CD4-positive, CD25-positive, alpha-beta regulatory T cell (primary cell): ENCODE measurements around the gene LRRC49. TPM values are rescaled to one million over a fixed set of nuclear protein-coding genes. Genes with fewer than 3 reads are reported as not detected.
"Not testable (repeated sequence)": the region's sequence is repeated elsewhere in the genome, so short reads cannot be mapped to it uniquely, and the experiment has no call there.

Experiments used
- ATAC-seq, 2 donors: fragments of 150-1000 bp; cut with Tn5 transposase; one replicate each; pipeline ENCODE4 v1.10.0; 2021; ENCODE audit warnings: low read depth in 2 of 2, moderate number of reproducible peaks in 2 of 2, moderate library complexity in 1 of 2
- DNase-seq, 3 donors: peaks; one replicate each; pipeline versions ENCODE4 v3.0.0 to v3.0.0-alpha.2; 2012 to 2022; ENCODE audit warnings: mixed read lengths in 1 of 3
- H3K27ac ChIP-seq: one replicate; pipeline ENCODE4 v1.7.0; 2013; ENCODE audit warnings: mild to moderate bottlenecking, low read length; ENCODE audit not compliant: insufficient read depth, poor library complexity, severe bottlenecking
- H3K27me3 ChIP-seq: one replicate; pipeline ENCODE4 v1.7.0; 2013; ENCODE audit warnings: low read length; ENCODE audit not compliant: control insufficient read depth, insufficient read depth
- H3K36me3 ChIP-seq: one replicate; pipeline ENCODE4 v1.7.0; 2013; ENCODE audit warnings: mild to moderate bottlenecking, low read length, moderate library complexity; ENCODE audit not compliant: control insufficient read depth, insufficient read depth
- H3K4me1 ChIP-seq: 2 replicates; pipeline ENCODE4 v1.7.0; 2013; ENCODE audit warnings: mild to moderate bottlenecking, low read length; ENCODE audit not compliant: insufficient read depth, control insufficient read depth, poor library complexity, severe bottlenecking
- H3K4me3 ChIP-seq: one replicate; pipeline ENCODE4 v1.7.0; 2013; ENCODE audit warnings: low read depth, mild to moderate bottlenecking, low read length, moderate library complexity
- H3K9me3 ChIP-seq, 2 experiments: 1 replicate in 1 of 2; 2 replicates in 1 of 2; pipeline ENCODE4 v1.7.0; 2013; ENCODE audit warnings: low read length in 2 of 2, mild to moderate bottlenecking in 1 of 2, moderate library complexity in 1 of 2; ENCODE audit not compliant: control insufficient read depth in 2 of 2
- H3K27ac Mint-ChIP-seq, 3 donors: one replicate each; pipeline ENCODE4 v1.8.0; 2020 to 2022; ENCODE audit warnings: mild to moderate bottlenecking in 3 of 3, mixed read lengths in 3 of 3, moderate library complexity in 2 of 3
- H3K27me3 Mint-ChIP-seq: one replicate; pipeline ENCODE4 v1.8.0; 2022; ENCODE audit warnings: mild to moderate bottlenecking, mixed read lengths
- H3K36me3 Mint-ChIP-seq: one replicate; pipeline ENCODE4 v1.8.0; 2020; ENCODE audit warnings: mixed read lengths
- H3K4me1 Mint-ChIP-seq, 4 donors: one replicate each; pipeline ENCODE4 v1.8.0; 2020 to 2022; ENCODE audit warnings: mixed read lengths in 4 of 4, mild to moderate bottlenecking in 1 of 4
- H3K4me3 Mint-ChIP-seq, 4 donors: one replicate each; pipeline ENCODE4 v1.8.0; 2020 to 2022; ENCODE audit warnings: mild to moderate bottlenecking in 4 of 4, mixed read lengths in 4 of 4, moderate library complexity in 3 of 4
- H3K9me3 Mint-ChIP-seq, 7 donors: one replicate each; pipeline ENCODE4 v1.8.0; 2020 to 2022; ENCODE audit warnings: mixed read lengths in 7 of 7, mild to moderate bottlenecking in 3 of 7, moderate library complexity in 2 of 7
- polyA plus RNA-seq, 4 donors: library from polyadenylated mRNA; unstranded; fragments of 300-500 nt; fragmentation: Illumina TruSeq; gene quantifications; one replicate each; pipeline ENCODE4 v1.2.3, GENCODE V29; 2021
- total RNA-seq: library from RNA; stranded (reverse); gene quantifications from one replicate; pipeline ENCODE4 v1.2.3, GENCODE V29; 2022

The LRRC49 gene
- total and polyA plus RNA-seq, 5 donors from 2014 or later = 0.34 TPM; not detected in 4

DNA sequence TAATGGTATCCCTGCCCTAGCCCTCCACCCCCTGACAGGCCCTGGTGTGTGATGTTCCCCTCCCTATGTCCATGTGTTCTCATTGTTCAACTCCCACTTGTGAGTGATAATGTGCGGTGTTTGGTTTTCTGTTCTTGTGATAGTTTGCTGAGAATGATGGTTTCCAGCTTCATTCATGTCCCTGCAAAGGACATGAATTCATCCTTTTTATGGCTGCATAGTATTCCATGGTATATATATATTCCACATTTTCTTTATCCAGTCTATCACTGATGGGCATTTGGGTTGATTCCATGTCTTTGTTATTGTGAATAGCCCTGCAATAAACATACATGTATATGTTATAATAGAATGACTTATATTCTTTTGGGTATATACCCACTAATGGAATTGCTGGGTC lies 142.9 kb downstream of the LRRC49 start:
- not testable (repeated sequence) for H3K4me1 ChIP-seq, DNase-seq, H3K27ac ChIP-seq, H3K9me3 ChIP-seq, H3K27ac Mint-ChIP-seq, H3K27me3 Mint-ChIP-seq, ATAC-seq, H3K36me3 ChIP-seq, H3K4me3 ChIP-seq, H3K27me3 ChIP-seq, H3K36me3 Mint-ChIP-seq, H3K4me1 Mint-ChIP-seq, H3K4me3 Mint-ChIP-seq
- peaks cover 0 to 16% (median 1%) of the 10 kb centered on the region in 7 donors for H3K9me3 Mint-ChIP-seq

DNA sequence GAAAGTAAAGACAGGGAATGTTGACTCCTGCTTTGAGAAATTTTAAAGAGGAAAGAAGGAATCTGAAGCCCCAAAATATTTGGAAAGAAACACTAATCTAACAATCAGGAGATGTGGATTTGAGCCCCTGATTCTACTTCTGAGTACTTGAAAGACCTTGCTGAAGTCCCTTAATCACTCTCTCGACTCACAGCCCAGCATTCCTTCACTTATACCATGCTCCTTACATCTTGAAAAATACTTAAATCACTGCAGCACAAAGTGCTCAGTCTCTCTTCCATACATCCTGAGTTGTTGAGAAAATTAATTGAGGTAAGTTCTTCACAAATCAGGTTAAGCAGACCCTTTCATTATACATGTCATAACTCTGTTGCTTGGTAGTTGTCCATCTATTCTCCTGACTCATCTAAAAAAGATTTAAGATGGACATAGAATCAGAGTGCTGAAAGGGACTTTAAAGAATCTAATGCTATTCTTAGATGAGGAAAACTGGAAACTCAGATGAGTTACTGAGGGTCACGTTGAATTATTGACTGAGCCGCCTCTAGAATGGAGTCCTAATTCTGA lies 149.8 kb downstream of the LRRC49 start:
- Mint-ChIP-seq H3K27me3 (peaks cover 5% of the 10 kb centered on the region), H3K9me3 (peaks cover 0 to 2% (median 0%) of the 10 kb centered on the region in 7 donors), H3K4me1 (no peaks in the 10 kb centered on the region), H3K27ac (no peak overlapping the region), H3K4me3 (no peak overlapping the region), H3K36me3 (no peaks in the 10 kb centered on the region)
- DNase-seq (no peak), ATAC-seq (no peak)
- Histone ChIP-seq H3K4me3 (no peak overlapping the region), H3K36me3 (no peaks in the 10 kb centered on the region), H3K27me3 (no peaks in the 10 kb centered on the region), H3K4me1 (no peaks in the 10 kb centered on the region), H3K9me3 (no peaks in the 10 kb centered on the region), H3K27ac (no peak overlapping the region)

DNA sequence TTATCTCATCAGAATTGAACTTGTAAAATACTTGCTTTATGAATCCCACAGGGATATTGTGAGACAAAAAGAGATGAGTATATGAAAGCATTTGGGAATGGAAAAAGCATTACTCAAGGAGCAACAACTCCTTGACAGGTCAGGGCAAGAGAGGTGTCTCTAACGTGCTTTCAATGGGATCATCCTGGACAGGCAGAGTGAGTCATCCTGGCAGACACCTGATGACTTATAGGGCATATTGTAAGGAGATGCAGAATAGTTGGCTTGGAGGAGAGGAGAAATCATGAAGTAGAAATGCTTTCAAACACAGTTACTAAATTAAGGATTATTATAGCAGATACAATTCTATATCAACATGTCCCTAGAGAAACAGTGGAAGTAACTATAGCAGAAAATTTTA lies 150.7 kb downstream of the LRRC49 start:
- H3K4me3 Mint-ChIP-seq = no peak overlapping the region
- Histone ChIP-seq H3K27me3 (no peaks in the 10 kb centered on the region), H3K9me3 (no peaks in the 10 kb centered on the region), H3K4me1 (no peaks in the 10 kb centered on the region), H3K27ac (no peak overlapping the region), H3K36me3 (no peaks in the 10 kb centered on the region), H3K4me3 (no peak overlapping the region)
- no peak for ATAC-seq
- H3K27me3 Mint-ChIP-seq = peaks cover 5% of the 10 kb centered on the region
- H3K9me3 Mint-ChIP-seq = peaks cover 0 to 2% (median 0%) of the 10 kb centered on the region in 7 donors
- no peak overlapping the region for H3K27ac Mint-ChIP-seq
- no peaks in the 10 kb centered on the region for H3K4me1 Mint-ChIP-seq
- no peak for DNase-seq
- H3K36me3 Mint-ChIP-seq = no peaks in the 10 kb centered on the region

DNA sequence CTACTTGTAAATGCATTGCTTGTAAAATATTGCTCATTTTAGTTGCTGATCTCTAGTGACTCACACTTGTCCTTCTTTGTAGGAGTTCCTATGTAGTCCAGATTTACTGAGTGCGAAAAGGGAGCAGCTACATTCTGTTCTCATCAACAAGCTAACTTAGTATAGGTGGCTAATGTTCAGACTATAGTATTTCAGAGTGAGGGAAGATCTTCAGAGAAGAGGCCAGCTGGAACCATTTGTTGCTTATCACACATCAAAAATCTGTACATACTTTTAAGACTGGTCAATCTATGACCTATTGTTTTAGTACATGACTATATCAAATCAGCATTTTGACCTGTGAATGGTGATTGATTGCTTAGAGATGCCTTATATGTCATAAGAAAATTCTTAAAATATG lies 151.4 kb downstream of the LRRC49 start:
- H3K27me3 ChIP-seq = no peaks in the 10 kb centered on the region
- H3K27ac ChIP-seq = no peak overlapping the region
- H3K4me3 ChIP-seq = no peak overlapping the region
- no peak for ATAC-seq
- Mint-ChIP-seq H3K36me3 (no peaks in the 10 kb centered on the region), H3K27ac (no peak overlapping the region), H3K9me3 (peaks cover 0 to 2% (median 0%) of the 10 kb centered on the region in 7 donors), H3K4me3 (no peak overlapping the region), H3K4me1 (no peaks in the 10 kb centered on the region), H3K27me3 (peaks cover 5% of the 10 kb centered on the region)
- H3K36me3 ChIP-seq = no peaks in the 10 kb centered on the region
- H3K9me3 ChIP-seq = no peaks in the 10 kb centered on the region
- H3K4me1 ChIP-seq = no peaks in the 10 kb centered on the region
- DNase-seq = no peak

DNA sequence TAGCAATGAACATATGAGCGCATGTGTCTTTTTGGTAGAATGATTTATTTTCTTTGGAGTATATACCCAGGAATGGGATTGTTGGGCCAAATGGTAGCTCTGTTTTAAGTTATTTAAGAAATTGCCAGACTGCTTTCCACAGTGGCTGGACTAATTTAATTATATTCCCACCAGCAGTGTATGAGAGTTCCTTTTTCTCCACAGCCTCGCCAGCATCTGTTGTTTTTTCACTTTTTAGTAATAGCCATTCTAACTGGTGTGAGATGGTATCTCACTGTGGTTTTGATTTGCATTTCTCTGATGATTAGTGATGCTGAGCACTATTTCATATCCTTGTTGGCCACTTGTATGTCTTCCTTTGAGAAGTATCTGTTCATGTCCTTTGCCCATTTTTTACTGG lies 153.5 kb downstream of the LRRC49 start:
- not testable (repeated sequence) for H3K27me3 ChIP-seq, H3K36me3 ChIP-seq, H3K36me3 Mint-ChIP-seq, H3K4me3 ChIP-seq, H3K9me3 Mint-ChIP-seq, DNase-seq, H3K9me3 ChIP-seq, H3K4me1 ChIP-seq, ATAC-seq, H3K4me1 Mint-ChIP-seq, H3K4me3 Mint-ChIP-seq, H3K27ac ChIP-seq, H3K27me3 Mint-ChIP-seq, H3K27ac Mint-ChIP-seq

DNA sequence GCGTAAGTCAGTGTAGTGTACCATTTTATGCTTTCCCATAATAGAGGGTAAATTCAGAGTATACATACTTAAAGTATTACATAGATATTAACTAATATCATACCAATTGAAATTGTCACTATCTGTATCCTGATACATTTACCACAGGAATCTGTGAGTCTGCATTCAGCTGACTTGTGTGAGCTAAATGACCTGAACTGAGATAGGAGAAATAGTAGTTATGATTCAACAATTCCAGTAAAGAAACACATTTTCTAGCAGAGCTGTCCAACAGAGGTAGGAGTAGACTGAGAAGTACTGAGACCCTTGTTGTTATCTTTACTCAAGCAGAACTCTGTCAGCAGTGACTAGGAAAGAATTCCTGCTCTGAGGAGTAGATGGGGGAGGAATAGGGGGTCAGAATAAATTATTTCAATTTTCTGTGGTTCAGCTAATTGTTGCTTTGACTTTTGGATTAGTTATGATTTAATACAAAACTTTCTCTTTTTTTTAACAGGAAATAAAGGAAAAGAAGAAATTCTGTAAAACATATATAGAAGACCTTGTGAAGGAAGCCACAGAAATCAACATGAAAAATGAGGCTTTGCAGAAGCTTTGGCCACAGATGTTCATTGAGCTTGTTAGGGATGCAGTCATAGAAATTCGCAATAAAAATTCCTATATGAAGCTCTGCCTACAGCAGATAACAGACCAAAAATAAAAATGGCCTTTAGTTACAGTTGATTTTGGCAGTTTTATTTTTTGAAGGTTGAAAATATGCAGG lies 156.5 kb downstream of the LRRC49 start:
- Histone ChIP-seq H3K36me3 (no peaks in the 10 kb centered on the region), H3K9me3 (no peaks in the 10 kb centered on the region), H3K27me3 (no peaks in the 10 kb centered on the region), H3K4me3 (no peak overlapping the region), H3K27ac (no peak overlapping the region), H3K4me1 (no peaks in the 10 kb centered on the region)
- no peak for DNase-seq
- H3K27me3 Mint-ChIP-seq = no peaks in the 10 kb centered on the region
- no peak for ATAC-seq
- peaks cover 0 to 5% (median 0%) of the 10 kb centered on the region in 7 donors for H3K9me3 Mint-ChIP-seq
- H3K27ac Mint-ChIP-seq = no peak overlapping the region
- no peaks in the 10 kb centered on the region for H3K36me3 Mint-ChIP-seq
- H3K4me1 Mint-ChIP-seq = no peaks in the 10 kb centered on the region
- no peak overlapping the region for H3K4me3 Mint-ChIP-seq

DNA sequence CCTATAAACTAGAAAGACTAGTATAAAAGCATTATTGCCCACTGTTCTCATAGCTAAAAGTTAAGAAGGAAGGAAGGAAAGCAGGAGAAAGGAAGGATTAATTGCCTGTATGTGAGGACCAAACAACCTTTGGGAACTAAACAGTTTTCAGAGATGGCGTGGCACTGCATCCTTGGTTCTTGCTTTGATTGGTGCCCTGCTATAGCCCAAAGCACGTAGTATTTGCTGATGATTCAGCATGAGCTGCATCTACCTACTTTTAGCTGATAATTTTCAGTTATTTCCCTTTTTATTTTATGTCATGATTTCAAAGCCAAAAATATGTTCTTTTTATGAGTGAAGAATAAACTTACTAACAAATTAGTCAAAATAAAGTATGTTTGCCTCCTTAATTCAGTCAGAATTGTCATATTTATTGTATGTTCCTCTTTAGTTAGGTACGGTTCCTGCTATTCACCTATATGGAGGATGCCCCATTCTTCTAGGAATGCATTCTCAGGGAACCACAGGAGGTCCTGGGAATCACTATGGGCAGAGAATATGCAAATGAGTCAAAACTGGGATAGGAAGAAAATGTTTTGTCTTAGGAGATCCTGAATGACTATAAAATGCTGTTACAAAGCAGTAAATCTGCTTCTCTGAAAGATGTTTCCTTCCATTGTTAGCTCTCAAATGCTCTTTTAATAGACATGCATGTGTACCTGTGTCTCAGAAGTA lies 157.2 kb downstream of the LRRC49 start:
- H3K9me3 Mint-ChIP-seq = peaks cover 0 to 5% (median 0%) of the 10 kb centered on the region in 7 donors
- DNase-seq (no peak), ATAC-seq (no peak)
- H3K4me1 Mint-ChIP-seq = no peaks in the 10 kb centered on the region
- Histone ChIP-seq H3K36me3 (no peaks in the 10 kb centered on the region), H3K27ac (no peak overlapping the region), H3K4me1 (no peaks in the 10 kb centered on the region), H3K4me3 (no peak overlapping the region), H3K9me3 (no peaks in the 10 kb centered on the region), H3K27me3 (no peaks in the 10 kb centered on the region)
- no peaks in the 10 kb centered on the region for H3K27me3 Mint-ChIP-seq
- H3K4me3 Mint-ChIP-seq = no peak overlapping the region
- no peak overlapping the region for H3K27ac Mint-ChIP-seq
- no peaks in the 10 kb centered on the region for H3K36me3 Mint-ChIP-seq
